NCI-H2171 (cell line): ENCODE data around the gene ZNF580.

ENCODE experiments used
- DNase-seq: peaks from one replicate; lab custom pipeline; 2025; lab: John Stamatoyannopoulos, UW

Gene ZNF580

DNA sequence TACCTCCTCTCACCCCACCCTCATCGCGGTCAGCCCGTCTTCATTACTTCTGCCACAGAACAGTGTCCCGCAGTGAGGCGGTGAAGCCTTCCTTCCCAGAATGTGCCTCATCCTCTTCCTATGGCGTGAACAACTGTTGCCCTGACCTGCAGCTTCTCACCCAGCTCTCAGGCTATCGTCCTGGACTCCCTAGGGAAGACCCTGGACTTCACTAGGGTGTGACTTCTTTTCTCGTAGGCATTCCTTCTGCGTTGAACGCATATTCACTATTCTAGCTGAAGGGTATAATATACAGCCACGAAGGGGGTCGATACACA lies 34.4 kb upstream of the ZNF580 start:
- no peak for DNase-seq

GRCh38 chr19:55606817-55607216 lies 34.0 kb upstream of the ZNF580 start:
- DNase-seq, result no peak

GRCh38 chr19:55609326-55609725 lies 31.5 kb upstream of the ZNF580 start:
- no peak for DNase-seq

DNA sequence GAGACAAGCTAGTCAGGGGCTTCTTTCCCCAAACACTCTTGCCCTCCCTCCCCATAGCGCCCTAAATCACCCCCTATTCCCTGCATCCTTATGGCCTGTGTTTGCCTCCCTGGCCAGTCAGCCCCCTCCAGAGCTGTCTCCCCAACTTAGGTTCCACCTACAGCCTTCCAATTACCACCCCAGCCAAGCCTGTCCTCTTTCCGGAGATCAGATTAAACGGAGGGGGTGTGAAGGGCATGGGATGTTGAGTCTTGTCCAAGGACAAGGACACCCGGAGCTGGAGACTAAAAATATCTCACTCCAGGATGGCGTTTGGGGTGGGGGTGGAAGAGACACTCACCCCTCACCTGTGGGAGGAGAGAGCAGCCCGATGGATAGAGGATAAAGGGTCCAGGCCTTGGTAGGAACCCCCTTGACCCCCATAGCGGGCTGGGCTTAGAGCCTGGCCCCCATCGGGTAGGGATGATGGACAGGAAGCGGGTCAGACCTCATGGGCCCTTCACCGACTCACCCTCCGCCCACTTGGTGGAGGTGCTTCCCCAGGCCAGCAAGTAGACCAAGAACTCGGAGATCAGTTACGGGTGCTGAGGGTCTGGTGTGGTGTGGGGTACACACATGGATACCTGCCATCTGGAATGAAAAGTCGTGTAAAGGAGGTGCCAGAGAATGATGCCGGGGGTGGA lies 29.4 kb upstream of the ZNF580 start:
- no peak for DNase-seq

GRCh38 chr19:55611983-55612645 lies 28.7 kb upstream of the ZNF580 start:
- DNase-seq, result no peak

- no peak for DNase-seq
Measured at GRCh38 chr19:55613396-55613795, 27.4 kb upstream of the ZNF580 start.

- no peak for DNase-seq
Measured at GRCh38 chr19:55613930-55614710, 26.7 kb upstream of the ZNF580 start.

GRCh38 chr19:55614711-55615542 lies 25.9 kb upstream of the ZNF580 start:
- no peak for DNase-seq

GRCh38 chr19:55615543-55616394 lies 25.0 kb upstream of the ZNF580 start:
- DNase-seq, result no peak

DNA sequence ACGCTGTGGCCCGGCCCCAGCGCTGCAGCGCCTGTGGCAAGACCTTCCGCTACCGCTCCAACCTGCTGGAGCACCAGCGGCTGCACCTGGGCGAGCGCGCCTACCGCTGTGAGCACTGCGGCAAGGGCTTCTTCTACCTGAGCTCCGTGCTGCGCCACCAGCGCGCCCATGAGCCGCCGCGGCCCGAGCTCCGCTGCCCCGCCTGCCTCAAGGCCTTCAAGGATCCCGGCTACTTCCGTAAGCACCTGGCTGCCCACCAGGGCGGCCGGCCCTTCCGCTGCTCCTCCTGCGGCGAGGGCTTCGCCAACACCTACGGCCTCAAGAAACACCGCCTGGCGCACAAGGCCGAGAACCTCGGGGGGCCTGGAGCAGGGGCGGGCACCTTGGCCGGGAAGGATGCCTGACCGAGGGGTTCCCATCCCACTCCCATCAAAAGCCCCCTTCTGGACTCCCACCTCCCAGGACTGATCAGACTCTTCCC lies 24.4 kb upstream of the ZNF580 start:
- DNase-seq, result no peak

GRCh38 chr19:55617426-55617825 lies 23.4 kb upstream of the ZNF580 start:
- no peak for DNase-seq

GRCh38 chr19:55618426-55618825 lies 22.4 kb upstream of the ZNF580 start:
- no peak for DNase-seq

DNA sequence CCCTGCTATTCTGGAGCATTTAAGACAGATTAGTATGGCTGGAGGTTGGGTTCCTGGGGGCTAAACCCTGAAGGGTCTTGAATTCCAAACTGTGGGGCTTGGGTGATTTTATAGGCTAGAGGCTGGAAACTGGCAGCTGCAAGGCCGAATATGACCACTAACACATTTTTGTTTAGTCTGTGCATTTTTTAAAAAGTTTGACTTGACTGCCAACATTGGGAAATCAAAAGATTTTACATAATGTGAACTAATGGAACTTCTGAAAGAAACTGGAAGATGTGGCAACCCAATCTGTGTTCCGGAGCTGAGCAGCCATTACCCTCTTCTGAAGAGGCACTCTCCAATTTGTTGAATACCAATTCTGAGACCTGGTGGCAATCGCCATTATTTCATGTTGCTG lies 21.5 kb upstream of the ZNF580 start:
- DNase-seq, result no peak

DNA sequence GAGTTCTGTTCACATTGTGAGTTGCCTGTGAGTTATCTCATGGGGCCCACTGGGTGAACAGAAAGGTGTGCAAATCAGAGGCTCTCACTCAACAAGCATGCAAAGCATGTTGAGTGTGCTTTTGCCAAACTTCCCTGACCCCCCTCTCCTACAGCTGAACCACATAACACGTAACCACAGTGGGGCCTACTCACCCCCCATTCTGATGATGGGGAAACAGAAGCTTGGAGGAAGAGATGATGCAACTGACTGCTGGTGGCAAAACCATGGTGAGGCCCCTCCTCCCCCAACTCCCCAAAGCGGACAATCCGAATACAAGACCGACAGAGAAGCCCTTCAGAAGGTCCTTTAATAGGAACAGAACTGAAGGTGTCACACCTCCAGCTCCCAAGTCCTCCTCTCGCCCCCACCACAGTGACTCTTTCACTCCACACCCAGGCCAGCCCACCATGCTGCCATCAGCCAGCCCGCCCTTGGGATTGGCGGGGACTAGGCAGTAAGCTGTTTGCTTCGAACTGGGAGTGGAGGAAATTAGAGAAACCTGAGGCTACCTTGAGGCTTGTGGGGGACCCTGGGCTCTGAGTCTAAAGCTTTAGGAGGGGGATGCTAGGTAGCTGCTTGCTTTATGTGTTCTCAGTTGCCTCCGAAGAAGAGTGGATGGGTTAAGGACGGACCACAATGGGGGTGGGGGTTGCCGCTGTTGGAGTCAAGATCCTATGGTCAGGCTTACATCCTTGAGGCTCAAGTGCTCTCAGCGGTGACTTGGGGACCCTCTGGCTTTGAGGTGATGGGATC lies 20.2 kb upstream of the ZNF580 start:
- no peak for DNase-seq

GRCh38 chr19:55621205-55621672 lies 19.6 kb upstream of the ZNF580 start:
- DNase-seq, result no peak

DNA sequence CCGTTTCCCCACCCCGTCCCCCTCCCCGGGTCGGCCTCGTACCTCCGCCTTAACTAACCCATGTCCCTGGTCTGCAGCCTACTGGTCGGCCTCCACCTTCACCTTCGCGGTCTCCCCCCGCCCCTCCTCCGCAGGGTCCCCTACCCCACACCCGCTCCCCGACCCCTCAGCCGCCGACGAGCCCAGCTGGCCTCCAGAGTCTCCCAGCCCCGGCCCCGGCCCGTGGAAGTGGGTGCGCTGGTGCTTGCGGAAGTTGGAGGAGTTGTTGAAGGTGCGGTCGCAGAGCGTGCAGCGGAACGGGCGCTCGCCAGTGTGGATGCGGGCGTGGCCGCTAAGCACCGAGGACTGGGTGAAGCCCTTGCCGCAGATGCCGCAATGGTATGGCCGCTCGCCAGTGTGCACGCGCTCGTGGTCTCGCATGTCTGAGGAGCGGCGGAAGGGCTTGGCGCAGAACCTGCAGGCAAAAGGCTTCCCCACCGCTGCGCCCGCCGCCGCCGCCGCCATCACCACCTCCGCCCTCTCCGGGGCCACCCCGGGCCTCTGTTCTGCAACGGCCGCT lies 19.1 kb upstream of the ZNF580 start:
- DNase-seq, result no peak

GRCh38 chr19:55622242-55622969 lies 18.4 kb upstream of the ZNF580 start:
- DNase-seq, result no peak

GRCh38 chr19:55623130-55623529 lies 17.7 kb upstream of the ZNF580 start:
- no peak for DNase-seq

GRCh38 chr19:55623561-55623960 lies 17.2 kb upstream of the ZNF580 start:
- no peak for DNase-seq
